GM18505 (cell line): ENCODE data around the gene CD36.

Experiments used
- ATAC-seq: cut with Tn5 transposase; IDR thresholded peaks from one replicate; pipeline ENCODE4 v1.9.1; 2021; ENCODE audit not compliant: unreplicated experiment
- POLR2A ChIP-seq: IDR thresholded peaks from 4 replicates; pipeline ENCODE4 v1.6.1; 2011; ENCODE audit warnings: borderline replicate concordance; ENCODE audit not compliant: insufficient read depth, insufficient read length; ENCODE audit errors: extremely low read depth

CD36 gene

GRCh38 chr7:80611779-80612178, 26.7 kb upstream of the CD36 start:
- no peak for ATAC-seq
- TF ChIP-seq POLR2A: no peak

DNA sequence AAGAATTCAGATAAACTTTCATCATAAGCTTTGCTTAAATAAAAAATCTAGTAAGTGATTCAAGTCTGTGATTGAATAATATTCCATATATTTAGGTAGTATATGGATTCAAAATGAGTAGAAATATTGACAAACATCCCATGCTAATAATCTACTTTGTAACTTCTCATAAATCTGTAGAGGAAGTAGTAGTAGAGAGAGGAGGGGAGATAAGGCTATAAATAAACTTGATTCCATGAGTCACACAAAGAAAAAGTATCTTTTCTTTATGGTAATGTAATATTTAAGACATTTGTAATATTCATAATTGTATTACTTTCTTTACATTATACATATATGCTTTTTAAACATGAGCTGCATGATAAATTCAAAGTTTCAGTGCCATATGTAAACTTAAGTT, 25.6 kb upstream of the CD36 start:
- ATAC-seq: no peak

DNA sequence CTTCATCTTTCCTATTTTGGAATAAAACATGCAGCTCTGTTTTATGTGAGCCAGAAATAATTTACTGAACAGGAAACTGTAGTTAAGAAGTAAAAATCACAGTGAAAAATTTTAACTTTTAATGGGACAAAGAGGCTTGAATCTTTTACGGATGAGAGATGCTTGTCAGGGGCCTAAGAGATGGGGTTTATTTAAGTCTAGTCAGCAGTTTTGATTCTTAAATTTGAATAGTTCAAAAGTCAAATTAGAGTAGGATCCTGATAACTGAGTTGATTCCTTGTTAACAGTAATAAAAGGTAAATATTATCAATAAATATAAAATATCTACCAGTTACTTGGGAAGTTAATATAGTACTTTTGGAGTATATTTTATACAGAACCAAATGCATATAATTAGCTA, 24.9 kb upstream of the CD36 start:
- no peak for ATAC-seq
- no peak for TF ChIP-seq POLR2A

More for the DNA sequence above, 25.6 kb upstream of the CD36 start:
- no peak for TF ChIP-seq POLR2A

- TF ChIP-seq POLR2A: no peak
- no peak for ATAC-seq
These were observed 23.6 kb upstream of the CD36 start for GRCh38 chr7:80614851-80615271.

DNA sequence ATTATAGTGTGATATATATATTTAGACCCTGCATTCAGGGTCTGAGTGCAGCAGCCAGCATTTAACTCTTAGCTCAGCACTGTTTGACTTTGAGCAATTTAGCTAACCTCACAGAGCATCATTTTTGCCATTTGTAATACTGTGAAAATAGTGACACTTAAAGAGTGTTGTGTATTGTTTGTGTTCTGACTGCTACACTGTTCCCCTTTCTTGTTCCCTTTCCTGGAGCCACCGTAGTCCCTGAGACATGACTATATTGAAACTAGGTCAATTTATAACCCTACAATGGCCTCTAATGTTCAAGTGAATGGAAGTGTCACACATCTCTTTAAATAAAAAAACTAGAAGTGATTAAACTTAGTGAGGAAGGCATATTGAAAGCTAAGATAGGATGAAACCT, 20.3 kb upstream of the CD36 start:
- TF ChIP-seq POLR2A: no peak
- no peak for ATAC-seq

GRCh38 chr7:80619741-80620140, 18.7 kb upstream of the CD36 start:
- ATAC-seq: no peak

GRCh38 chr7:80622541-80622940, 15.9 kb upstream of the CD36 start:
- ATAC-seq: no peak
- TF ChIP-seq POLR2A: no peak

More at GRCh38 chr7:80619741-80620140, 18.7 kb upstream of the CD36 start:
- TF ChIP-seq POLR2A: no peak

GRCh38 chr7:80623503-80624252, 14.8 kb upstream of the CD36 start:
- no peak for ATAC-seq
- TF ChIP-seq POLR2A: no peak

DNA sequence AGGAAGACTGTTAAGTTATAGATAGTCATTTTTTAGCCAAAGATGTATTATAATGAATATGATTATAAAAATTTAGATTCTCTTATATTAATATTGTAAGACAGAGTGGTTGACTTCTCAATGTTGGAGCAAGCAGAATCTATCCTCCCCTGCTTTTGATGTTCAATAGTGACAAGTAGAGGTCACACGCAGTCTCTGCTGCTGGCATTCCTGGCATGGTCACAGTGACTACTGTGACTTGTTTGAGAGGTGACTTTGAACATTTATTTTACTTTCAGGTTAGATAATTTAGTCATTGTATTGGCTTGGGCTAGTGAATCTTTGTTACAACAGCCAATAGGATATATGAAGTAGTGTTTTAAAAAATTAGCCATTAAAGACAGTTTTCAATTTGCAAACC, 13.7 kb upstream of the CD36 start:
- no peak for TF ChIP-seq POLR2A
- ATAC-seq: no peak

DNA sequence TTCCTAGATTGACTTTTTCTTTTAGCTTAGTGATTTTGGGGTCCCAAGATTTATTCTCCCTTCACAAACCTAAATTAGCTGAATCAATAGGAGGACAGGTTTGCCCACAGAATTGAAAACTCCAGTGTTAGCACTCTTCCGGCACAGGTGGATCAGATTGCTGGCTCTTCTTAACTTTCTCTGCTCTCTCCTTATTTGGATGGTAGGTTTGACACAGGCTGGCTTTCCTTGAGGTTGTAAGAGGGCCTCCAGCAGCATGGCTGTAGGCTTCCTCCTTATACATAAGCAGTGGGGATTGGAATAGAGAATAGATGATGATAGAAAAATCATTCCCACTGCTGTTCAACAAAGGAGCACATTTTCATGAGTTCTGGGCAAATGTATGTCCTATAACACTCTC, 9.4 kb upstream of the CD36 start:
- no peak for ATAC-seq
- no peak for TF ChIP-seq POLR2A

GRCh38 chr7:80630608-80631405, 7.6 kb upstream of the CD36 start:
- no peak for ATAC-seq
- no peak for TF ChIP-seq POLR2A

- ATAC-seq: no peak
- no peak for TF ChIP-seq POLR2A
These were observed 7.0 kb upstream of the CD36 start for GRCh38 chr7:80631421-80631820.

- no peak for ATAC-seq
These were observed 6.3 kb upstream of the CD36 start for GRCh38 chr7:80632139-80632538.

GRCh38 chr7:80632819-80633218, 5.6 kb upstream of the CD36 start:
- no peak for ATAC-seq
- no peak for TF ChIP-seq POLR2A

More at GRCh38 chr7:80632139-80632538, 6.3 kb upstream of the CD36 start:
- no peak for TF ChIP-seq POLR2A

GRCh38 chr7:80634505-80634904, 3.9 kb upstream of the CD36 start:
- no peak for TF ChIP-seq POLR2A
- no peak for ATAC-seq

- no peak for TF ChIP-seq POLR2A
- ATAC-seq: no peak
These were observed 2.9 kb upstream of the CD36 start for GRCh38 chr7:80635533-80635932.
